GM12801 (cell line): ENCODE measurements around the gene MORN1.

Experiments used
- TF ChIP-seq, protein P1 (sequence below): IDR thresholded peaks from one replicate; pipeline ENCODE4 v1.5.1; 2011; ENCODE audit warnings: control low read depth; ENCODE audit not compliant: insufficient read length; ENCODE audit errors: extremely low read depth

MORN1 gene

GRCh38 chr1:2272686-2273400 is 118.5 kb downstream of the MORN1 start:
- TF ChIP-seq, protein P1, sequence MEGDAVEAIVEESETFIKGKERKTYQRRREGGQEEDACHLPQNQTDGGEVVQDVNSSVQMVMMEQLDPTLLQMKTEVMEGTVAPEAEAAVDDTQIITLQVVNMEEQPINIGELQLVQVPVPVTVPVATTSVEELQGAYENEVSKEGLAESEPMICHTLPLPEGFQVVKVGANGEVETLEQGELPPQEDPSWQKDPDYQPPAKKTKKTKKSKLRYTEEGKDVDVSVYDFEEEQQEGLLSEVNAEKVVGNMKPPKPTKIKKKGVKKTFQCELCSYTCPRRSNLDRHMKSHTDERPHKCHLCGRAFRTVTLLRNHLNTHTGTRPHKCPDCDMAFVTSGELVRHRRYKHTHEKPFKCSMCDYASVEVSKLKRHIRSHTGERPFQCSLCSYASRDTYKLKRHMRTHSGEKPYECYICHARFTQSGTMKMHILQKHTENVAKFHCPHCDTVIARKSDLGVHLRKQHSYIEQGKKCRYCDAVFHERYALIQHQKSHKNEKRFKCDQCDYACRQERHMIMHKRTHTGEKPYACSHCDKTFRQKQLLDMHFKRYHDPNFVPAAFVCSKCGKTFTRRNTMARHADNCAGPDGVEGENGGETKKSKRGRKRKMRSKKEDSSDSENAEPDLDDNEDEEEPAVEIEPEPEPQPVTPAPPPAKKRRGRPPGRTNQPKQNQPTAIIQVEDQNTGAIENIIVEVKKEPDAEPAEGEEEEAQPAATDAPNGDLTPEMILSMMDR: no peak

DNA sequence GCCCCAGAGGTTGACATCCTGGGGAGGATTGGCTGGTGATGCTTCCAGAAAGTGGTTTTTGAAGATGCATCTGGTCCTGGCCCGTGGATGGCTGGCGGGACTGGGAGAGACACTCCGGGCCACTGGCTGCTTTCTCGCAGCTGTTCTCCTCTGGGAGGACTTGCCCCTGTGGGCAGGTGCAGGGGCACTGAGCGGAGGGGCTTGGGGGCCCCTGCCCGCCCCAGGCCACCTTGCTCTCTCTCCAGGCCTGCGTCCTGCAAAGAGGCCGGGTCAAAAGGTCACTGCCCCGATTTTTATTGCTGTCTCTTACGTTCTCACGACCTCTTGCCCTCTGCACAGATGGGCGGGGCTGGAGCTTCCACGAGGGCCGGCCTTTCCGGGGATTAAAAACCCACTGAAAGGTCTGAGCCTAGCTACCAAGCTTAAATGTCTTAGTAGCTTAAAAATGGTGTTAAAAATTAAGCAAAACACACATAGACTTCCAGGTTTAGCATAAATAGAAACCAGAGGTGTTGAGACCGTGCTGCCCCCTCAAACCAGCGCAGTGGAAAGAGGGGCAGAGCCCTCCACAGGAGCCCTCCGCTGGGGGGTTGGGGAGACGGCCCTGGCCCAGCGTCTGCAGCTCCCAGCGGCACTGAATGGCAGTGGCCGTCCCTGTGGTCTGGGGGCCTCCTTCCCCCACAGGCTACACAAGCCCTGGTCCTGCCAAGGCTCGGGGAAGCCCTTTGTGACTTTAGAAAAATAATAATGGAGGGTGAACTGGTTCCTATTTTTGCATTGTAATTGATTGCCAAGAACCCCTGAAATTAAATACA is 119.3 kb downstream of the MORN1 start:
- TF ChIP-seq, protein P1: no peak
